Adrenal gland (tissue), 12 donors: ENCODE measurements around the gene RPS26. TPM values are rescaled to one million over a fixed set of nuclear protein-coding genes. Genes with fewer than 3 reads are reported as not detected.

Source experiments
- DNase-seq, 7 donors: peaks; one replicate each; pipeline ENCODE4 v3.0.0-alpha.2; 2019 to 2020
- H3K27ac ChIP-seq, 5 donors: fragments of 200-600 bp; sonication (generic) in 4 of 5; 1 replicate in 3 of 5; 2 replicates in 2 of 5; pipeline versions ENCODE4 v1.5.1 to v1.8.0; 2016 to 2020; ENCODE audit warnings: mild to moderate bottlenecking in 1 of 5
- H3K27me3 ChIP-seq: fragments of 200-600 bp; 2 replicates; pipeline ENCODE4 v1.8.0; 2021
- H3K36me3 ChIP-seq, 2 donors: fragments of 200-600 bp; replicated peaks in 1 of 2; 1 replicate in 1 of 2; 2 replicates in 1 of 2; pipeline versions ENCODE4 v1.5.1 to v1.8.0; 2018 to 2022
- H3K4me1 ChIP-seq, 2 donors: fragments of 200-600 bp; replicated peaks in 1 of 2; 1 replicate in 1 of 2; 2 replicates in 1 of 2; pipeline versions ENCODE4 v1.5.1 to v1.8.0; 2018 to 2021
- H3K4me3 ChIP-seq, 4 donors: fragments of 200-600 bp; sonication (generic) in 3 of 4; one replicate each; pipeline ENCODE4 v1.5.1; 2016 to 2018
- H3K9me3 ChIP-seq, 3 donors: fragments of 200-600 bp; sonication (generic) in 1 of 3; replicated peaks in 1 of 3; 1 replicate in 2 of 3; 2 replicates in 1 of 3; pipeline versions ENCODE4 v1.5.1 to v1.8.0; 2016 to 2021
- POLR2A ChIP-seq, 2 donors: fragments of 450-650 bp; IDR thresholded peaks; one replicate each; pipeline ENCODE4 v1.6.1; 2017; ENCODE audit warnings: antibody characterized with exemption in 2 of 2, mild to moderate bottlenecking in 2 of 2, moderate library complexity in 1 of 2
- WGBS, 4 donors: extraction: QIAGEN DNeasy Blood & Tissue Kit in 2 of 4; methylation state at CpG; one replicate each; pipeline versions ENCODE4 v1.1.5 to v1.1.7; 2013 to 2017; 5-methylcytosine and 5-hydroxymethylcytosine counted together
- intact Hi-C, 2 donors: fragments of 100-400 bp; cut with DNase I; formaldehyde crosslinking; loops; one replicate each; pipeline versions ENCODE4 v1.14.1 to v1.15.0; 2022 to 2023
- polyA plus RNA-seq, 3 donors: library from polyadenylated mRNA; stranded (reverse); fragments of 200-250 nt in 2 of 3; fragments of 350-450 nt in 1 of 3; fragmentation: Illumina TruSeq in 1 of 3; extraction: RNeasy Lipid Tissue Mini Kit (QIAGEN cat#74804) in 1 of 3; gene quantifications; one replicate each; pipeline ENCODE4 v1.2.3, GENCODE V29; 2013 to 2014
- total RNA-seq, 9 donors: library from RNA; depleted of rRNA in 4 of 9; stranded (reverse); fragments of >200 nt in 4 of 9; fragments of 120-200 nt in 1 of 9; fragmentation: NEBNext Ultra II Directional in 1 of 9; extraction: Animal tissue kit (Norgen Biotek cat#: 25700) in 1 of 9; gene quantifications; one replicate each; pipeline versions ENCODE4 v1.1.0 to v1.2.4, GENCODE V29; 2013 to 2023
- TF ChIP-seq, protein P1 (sequence below), 6 experiments: fragments of 450-650 bp in 4 of 6; fragments of 200-600 bp in 2 of 6; sonication (generic) in 1 of 6; IDR thresholded peaks; 1 replicate in 5 of 6; 2 replicates in 1 of 6; pipeline versions ENCODE4 v1.5.1 to v1.8.0; 2016 to 2021; ENCODE audit warnings: antibody characterized with exemption in 6 of 6, mild to moderate bottlenecking in 2 of 6, moderate library complexity in 1 of 6
- donor health status: healthy with polysubstance abuse.
- donor health status: Bipolar disorder and iron deficiency.
- donor health status: DM: yes; HTN: yes; CAD: no.
- donor health status: DM: no; HTN: no; CAD: no.
- donor health status: DM: no; HTN: no; CAD: no.
- donor health status: DM: yes; HTN: yes; CAD: no.

RPS26 gene
- total and polyA plus RNA-seq, 12 donors, result 76.7 to 2,374 (median 872) TPM

DNA sequence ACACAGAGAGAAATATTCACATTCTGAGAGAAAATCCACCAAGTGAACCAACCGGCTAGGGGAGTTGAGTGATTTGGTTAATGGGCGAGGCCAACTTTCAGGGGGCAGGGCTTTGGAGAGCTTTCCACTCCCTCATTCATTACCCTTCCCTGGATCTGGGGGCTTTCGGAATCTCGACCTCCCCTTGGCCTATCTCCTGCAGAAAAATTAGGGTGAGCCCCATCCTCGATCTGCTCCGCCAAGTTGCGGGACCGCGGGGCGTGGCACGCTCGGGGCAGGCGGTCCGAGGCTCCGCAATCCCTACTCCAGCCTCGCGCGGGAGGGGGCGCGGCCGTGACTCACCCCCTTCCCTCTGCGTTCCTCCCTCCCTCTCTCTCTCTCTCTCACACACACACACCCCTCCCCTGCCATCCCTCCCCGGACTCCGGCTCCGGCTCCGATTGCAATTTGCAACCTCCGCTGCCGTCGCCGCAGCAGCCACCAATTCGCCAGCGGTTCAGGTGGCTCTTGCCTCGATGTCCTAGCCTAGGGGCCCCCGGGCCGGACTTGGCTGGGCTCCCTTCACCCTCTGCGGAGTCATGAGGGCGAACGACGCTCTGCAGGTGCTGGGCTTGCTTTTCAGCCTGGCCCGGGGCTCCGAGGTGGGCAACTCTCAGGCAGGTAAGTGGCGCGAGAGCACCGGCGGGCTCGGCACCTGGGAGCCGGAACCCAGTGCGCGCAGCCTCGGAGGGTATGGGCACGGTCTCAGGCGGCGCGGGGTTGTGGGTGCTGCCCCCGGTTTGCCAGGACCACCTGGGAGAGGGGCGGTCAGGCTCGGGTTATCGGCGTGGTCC is 38.2 kb downstream of the RPS26 start, which contains the start of gene ERBB3:
Gene ERBB3 (plus strand): TSS at position 443 of the 833 bp plus-strand sequence. CDS start 136 bp downstream, at position 579.
- Histone ChIP-seq H3K4me3 (peak within 1 kb of the TSS in 3 of 4 donors; percentile 4 to 53 (median 43)), H3K4me1 (peaks cover 7 to 11% of the 10 kb centered on the region in 2 donors), H3K27ac (peak within 1 kb of the TSS in 3 of 5 donors; percentile 70 to 81 (median 80)), H3K36me3 (no peaks in the 10 kb centered on the region), H3K9me3 (no peaks in the 10 kb centered on the region), H3K27me3 (no peaks in the 10 kb centered on the region)
- WGBS, 4 donors, result 0 to 1% (median 1%) methylated on average over 29 to 59 of the region's 59 CpGs
- peak; percentile 82 to 92 (median 88) for DNase-seq
- intact Hi-C loops, result no loop called here
- TF ChIP-seq, protein P1, sequence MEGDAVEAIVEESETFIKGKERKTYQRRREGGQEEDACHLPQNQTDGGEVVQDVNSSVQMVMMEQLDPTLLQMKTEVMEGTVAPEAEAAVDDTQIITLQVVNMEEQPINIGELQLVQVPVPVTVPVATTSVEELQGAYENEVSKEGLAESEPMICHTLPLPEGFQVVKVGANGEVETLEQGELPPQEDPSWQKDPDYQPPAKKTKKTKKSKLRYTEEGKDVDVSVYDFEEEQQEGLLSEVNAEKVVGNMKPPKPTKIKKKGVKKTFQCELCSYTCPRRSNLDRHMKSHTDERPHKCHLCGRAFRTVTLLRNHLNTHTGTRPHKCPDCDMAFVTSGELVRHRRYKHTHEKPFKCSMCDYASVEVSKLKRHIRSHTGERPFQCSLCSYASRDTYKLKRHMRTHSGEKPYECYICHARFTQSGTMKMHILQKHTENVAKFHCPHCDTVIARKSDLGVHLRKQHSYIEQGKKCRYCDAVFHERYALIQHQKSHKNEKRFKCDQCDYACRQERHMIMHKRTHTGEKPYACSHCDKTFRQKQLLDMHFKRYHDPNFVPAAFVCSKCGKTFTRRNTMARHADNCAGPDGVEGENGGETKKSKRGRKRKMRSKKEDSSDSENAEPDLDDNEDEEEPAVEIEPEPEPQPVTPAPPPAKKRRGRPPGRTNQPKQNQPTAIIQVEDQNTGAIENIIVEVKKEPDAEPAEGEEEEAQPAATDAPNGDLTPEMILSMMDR (IDR thresholded peaks at IDR 0.05), result peak in 2 of 6 experiments; percentile 23 to 40
- no peak for TF ChIP-seq POLR2A (IDR thresholded peaks at IDR 0.05)

DNA sequence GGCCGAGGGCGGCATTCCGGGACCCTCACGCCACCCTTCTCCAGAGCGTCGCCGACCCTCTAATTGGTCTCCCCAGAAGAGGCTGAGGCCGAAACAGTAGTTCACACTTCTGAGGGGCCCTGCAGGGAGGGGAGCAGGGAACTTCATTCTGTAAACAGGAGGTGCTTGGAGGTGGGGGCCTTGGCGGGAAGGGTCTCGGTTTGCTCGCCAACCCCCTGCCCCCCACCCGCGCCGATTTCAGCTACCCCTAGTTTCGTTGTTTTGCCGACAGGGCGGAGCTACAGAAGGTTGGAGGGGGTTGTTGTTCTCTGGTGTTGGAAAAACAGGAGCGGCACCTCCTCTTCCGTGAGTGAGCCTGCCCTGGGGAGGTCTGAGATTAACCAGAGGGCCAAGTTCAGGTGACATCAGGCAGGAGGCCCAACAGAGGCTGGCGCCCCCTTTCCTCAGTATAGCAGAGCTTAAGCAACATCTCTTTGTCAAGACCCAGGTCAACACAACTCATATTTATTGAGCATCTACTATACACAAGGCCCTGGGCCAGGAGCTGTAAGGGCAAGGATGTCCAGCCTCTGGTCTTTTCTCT is 38.9 kb downstream of the RPS26 start:
- intact Hi-C loops, result no loop called here
- no peak overlapping the region for H3K27ac ChIP-seq
- 31 to 44% (median 36%) methylated on average over 6 to 20 of the region's 20 CpGs for WGBS, 4 donors
- no peaks in the 10 kb centered on the region for H3K36me3 ChIP-seq
- no peaks in the 10 kb centered on the region for H3K27me3 ChIP-seq
- peaks cover 7 to 11% of the 10 kb centered on the region in 2 donors for H3K4me1 ChIP-seq
- no peaks in the 10 kb centered on the region for H3K9me3 ChIP-seq
- TF ChIP-seq POLR2A (IDR thresholded peaks at IDR 0.05), result no peak
- TF ChIP-seq, protein P1 (IDR thresholded peaks at IDR 0.05), result no peak
- DNase-seq, result no peak
- peak overlapping the region in 1 of 4 donors; percentile 53 for H3K4me3 ChIP-seq

DNA sequence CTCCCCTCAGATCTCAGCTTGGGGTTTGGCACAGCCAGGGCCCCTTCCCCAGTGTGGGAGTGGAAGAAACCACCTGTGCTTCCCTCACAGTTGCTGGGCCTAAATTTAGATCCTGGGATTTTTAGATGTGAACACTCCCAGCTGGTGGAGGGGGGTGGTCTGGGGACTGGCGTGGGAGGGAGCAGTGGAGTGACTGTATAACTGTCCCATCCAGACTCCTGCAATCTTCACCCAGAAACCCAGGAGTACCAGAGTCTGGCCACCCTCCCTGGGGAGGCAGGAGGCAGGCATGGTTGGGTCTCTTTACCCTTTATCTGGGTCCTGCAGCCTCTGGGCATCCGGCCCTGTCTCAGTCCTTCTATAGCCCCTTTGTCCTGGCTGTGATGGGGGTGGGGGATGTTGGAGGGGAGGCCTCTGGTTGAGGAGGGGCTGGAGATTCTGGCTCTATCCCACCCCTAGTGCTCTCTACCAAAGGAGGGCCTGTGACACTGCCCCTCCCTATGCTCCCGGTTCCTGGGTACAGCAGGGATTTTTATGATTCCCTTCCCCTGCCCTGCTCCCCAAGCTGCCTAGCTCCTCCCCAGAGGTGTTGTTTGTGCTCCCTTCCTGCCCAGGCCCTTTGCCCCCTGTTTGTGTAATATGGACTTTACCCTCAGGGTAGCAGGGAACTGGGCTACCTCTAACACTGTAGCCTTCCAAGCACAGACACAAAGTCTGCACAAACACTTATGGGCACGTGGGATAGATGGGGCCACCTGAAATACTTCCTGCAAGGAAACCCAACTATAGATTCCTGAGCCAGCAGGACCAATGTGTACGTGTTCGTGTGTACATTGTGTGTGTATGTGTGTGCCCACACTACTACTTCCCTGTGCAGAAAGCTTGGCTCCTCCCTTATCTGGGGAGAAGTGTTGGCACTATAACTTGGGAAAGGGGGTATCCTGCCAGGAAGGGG is 40.0 kb downstream of the RPS26 start:
- TF ChIP-seq POLR2A (IDR thresholded peaks at IDR 0.05), result no peak
- TF ChIP-seq, protein P1 (IDR thresholded peaks at IDR 0.05), result no peak
- H3K36me3 ChIP-seq, result no peaks in the 10 kb centered on the region
- H3K27ac ChIP-seq, result no peak overlapping the region
- no peak overlapping the region for H3K4me3 ChIP-seq
- intact Hi-C loops, result no loop called here
- no peak for DNase-seq
- H3K4me1 ChIP-seq, result peaks cover 7 to 11% of the 10 kb centered on the region in 2 donors
- H3K9me3 ChIP-seq, result no peaks in the 10 kb centered on the region
- WGBS, 4 donors, result 75 to 82% (median 77%) methylated on average over 3 to 6 of the region's 6 CpGs
- no peaks in the 10 kb centered on the region for H3K27me3 ChIP-seq
